OCI-LY3 (cell line): Measurements from ENCODE around the gene FLNB.

Experiments used
- H2AFZ ChIP-seq: fragments of 200-600, 300-600 bp; shearing (Covaris generic); 2 replicates; pipeline ENCODE4 v1.6.0; 2014; ENCODE audit warnings: antibody characterized with exemption, low read depth, low read length
- H3K27ac ChIP-seq: fragments of 200-600, 300-600 bp; sonication (generic); 2 replicates; pipeline ENCODE4 v1.5.1; 2014; ENCODE audit warnings: mild to moderate bottlenecking, low read length, moderate library complexity, mixed read lengths
- H3K27me3 ChIP-seq: fragments of 200-600, 300-600 bp; sonication (generic); 2 replicates; pipeline ENCODE4 v1.6.1; 2014; ENCODE audit warnings: low read depth, low read length, mixed read lengths
- H3K36me3 ChIP-seq: fragments of 200-600, 300-600 bp; sonication (generic); replicated peaks from 2 replicates; pipeline ENCODE3; 2014; ENCODE audit warnings: low read depth, low read length, mixed read lengths
- H3K4me1 ChIP-seq: fragments of 300-600, 200-600 bp; sonication (generic); 2 replicates; pipeline ENCODE4 v1.6.1; 2014; ENCODE audit warnings: low read length, mixed read lengths
- H3K4me2 ChIP-seq: fragments of 200-600, 300-600 bp; sonication (generic); 2 replicates; pipeline ENCODE4 v1.6.1; 2014; ENCODE audit warnings: low read length, mixed read lengths
- H3K4me3 ChIP-seq: fragments of 300-600, 200-600 bp; sonication (generic); 2 replicates; pipeline ENCODE4 v1.5.1; 2014; ENCODE audit warnings: antibody characterized with exemption, mild to moderate bottlenecking, low read length, moderate library complexity
- H3K79me2 ChIP-seq: fragments of 300-600, 200-600 bp; shearing (Covaris generic); 2 replicates; pipeline ENCODE4 v1.6.1; 2014; ENCODE audit warnings: mild to moderate bottlenecking, low read length, mixed read lengths
- H3K9ac ChIP-seq: fragments of 300-600, 200-600 bp; shearing (Covaris generic); 2 replicates; pipeline ENCODE4 v1.6.0; 2014; ENCODE audit warnings: mild to moderate bottlenecking, low read length, moderate library complexity
- H3K9me3 ChIP-seq: fragments of 200-600, 300-600 bp; shearing (Covaris generic); 2 replicates; pipeline ENCODE4 v1.6.1; 2014; ENCODE audit warnings: low read length, mixed read lengths; ENCODE audit not compliant: insufficient read depth
- H4K20me1 ChIP-seq: fragments of 200-600, 300-600 bp; sonication (generic); 2 replicates; pipeline ENCODE4 v1.6.1; 2016; ENCODE audit warnings: low read length, mixed read lengths; ENCODE audit not compliant: insufficient read depth
- CTCF ChIP-seq: fragments of 200-600, 300-600 bp; sonication (generic); IDR thresholded peaks from 2 replicates; pipeline ENCODE4 v1.5.1; 2014; ENCODE audit warnings: antibody characterized with exemption, low read length, low read depth
- EZH2phosphoT487 ChIP-seq: fragments of 200-600 bp; shearing (Covaris generic); IDR thresholded peaks from 2 replicates; pipeline ENCODE4 v1.6.1; 2018; ENCODE audit warnings: antibody characterized with exemption, mixed run types, low read depth

The FLNB gene

GRCh38 chr3:58129041-58129770, 121.0 kb downstream of the FLNB start:
- H3K36me3 ChIP-seq, result peaks cover 13% of the 10 kb centered on the region
- H3K79me2 ChIP-seq, result no peaks in the 10 kb centered on the region
- no peak overlapping the region for H3K4me2 ChIP-seq

DNA sequence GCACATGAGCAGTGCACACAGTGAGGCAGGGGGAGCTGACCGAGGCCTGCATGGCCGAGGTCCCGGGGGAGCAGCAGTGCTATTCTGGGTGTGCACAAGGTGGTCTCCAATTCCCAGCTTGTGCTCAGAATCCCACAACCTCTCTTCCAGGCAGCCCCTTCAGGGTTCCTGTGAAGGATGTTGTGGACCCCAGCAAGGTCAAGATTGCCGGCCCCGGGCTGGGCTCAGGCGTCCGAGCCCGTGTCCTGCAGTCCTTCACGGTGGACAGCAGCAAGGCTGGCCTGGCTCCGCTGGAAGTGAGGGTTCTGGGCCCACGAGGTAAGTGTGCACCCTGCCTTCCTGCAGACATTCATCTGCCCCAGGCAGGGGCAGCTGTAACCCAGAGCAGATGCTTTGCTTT, 122.4 kb downstream of the FLNB start:
- Histone ChIP-seq H3K4me2 (no peak overlapping the region), H3K9ac (no peak overlapping the region), H3K79me2 (no peaks in the 10 kb centered on the region), H3K27me3 (no peaks in the 10 kb centered on the region), H3K9me3 (no peaks in the 10 kb centered on the region), H4K20me1 (no peaks in the 10 kb centered on the region), H3K4me3 (no peak overlapping the region), H3K4me1 (no peaks in the 10 kb centered on the region), H2AFZ (no peak overlapping the region), H3K27ac (no peak overlapping the region), H3K36me3 (peaks cover 8% of the 10 kb centered on the region)
- TF ChIP-seq CTCF (no peak), EZH2phosphoT487 (no peak)

More at GRCh38 chr3:58129041-58129770, 121.0 kb downstream of the FLNB start:
- no peak overlapping the region for H3K4me3 ChIP-seq
- H3K9me3 ChIP-seq, result no peaks in the 10 kb centered on the region
- no peak overlapping the region for H2AFZ ChIP-seq
- TF ChIP-seq EZH2phosphoT487, result no peak
- TF ChIP-seq CTCF, result no peak
- no peaks in the 10 kb centered on the region for H4K20me1 ChIP-seq
- H3K9ac ChIP-seq, result no peak overlapping the region
- no peak overlapping the region for H3K27ac ChIP-seq
- H3K4me1 ChIP-seq, result no peaks in the 10 kb centered on the region
- H3K27me3 ChIP-seq, result no peaks in the 10 kb centered on the region

- Histone ChIP-seq H3K4me2 (no peak overlapping the region), H3K4me1 (no peaks in the 10 kb centered on the region), H3K79me2 (no peaks in the 10 kb centered on the region), H4K20me1 (no peaks in the 10 kb centered on the region), H2AFZ (no peak overlapping the region), H3K27me3 (no peaks in the 10 kb centered on the region), H3K36me3 (peaks cover 7% of the 10 kb centered on the region), H3K4me3 (no peak overlapping the region), H3K9me3 (no peaks in the 10 kb centered on the region), H3K27ac (no peak overlapping the region), H3K9ac (no peak overlapping the region)
- TF ChIP-seq CTCF, result no peak
Observed at GRCh38 chr3:58131101-58131825, 123.0 kb downstream of the FLNB start.

- no peak for TF ChIP-seq CTCF
- no peak for TF ChIP-seq EZH2phosphoT487
- H3K9me3 ChIP-seq, result no peaks in the 10 kb centered on the region
- H3K27me3 ChIP-seq, result no peaks in the 10 kb centered on the region
- no peaks in the 10 kb centered on the region for H3K79me2 ChIP-seq
- H2AFZ ChIP-seq, result no peak overlapping the region
- H4K20me1 ChIP-seq, result no peaks in the 10 kb centered on the region
- H3K4me3 ChIP-seq, result no peak overlapping the region
- H3K27ac ChIP-seq, result no peak overlapping the region
- H3K36me3 ChIP-seq, result peaks cover 6% of the 10 kb centered on the region
- H3K4me1 ChIP-seq, result no peaks in the 10 kb centered on the region
- H3K4me2 ChIP-seq, result no peak overlapping the region
- H3K9ac ChIP-seq, result no peak overlapping the region
Observed at GRCh38 chr3:58132850-58133249, 124.6 kb downstream of the FLNB start.
